Measurements from ENCODE around the gene NR2E3. TPM values are rescaled to one million over a fixed set of nuclear protein-coding genes. Genes with fewer than 3 reads are reported as not detected.
A peak's percentile ranks its signal among the peaks of the same experiment; 100 is the strongest.

The NR2E3 gene
- total and polyA plus RNA-seq, 2 experiments from 2014 or later, result 0.65 TPM; not detected in 1

DNA sequence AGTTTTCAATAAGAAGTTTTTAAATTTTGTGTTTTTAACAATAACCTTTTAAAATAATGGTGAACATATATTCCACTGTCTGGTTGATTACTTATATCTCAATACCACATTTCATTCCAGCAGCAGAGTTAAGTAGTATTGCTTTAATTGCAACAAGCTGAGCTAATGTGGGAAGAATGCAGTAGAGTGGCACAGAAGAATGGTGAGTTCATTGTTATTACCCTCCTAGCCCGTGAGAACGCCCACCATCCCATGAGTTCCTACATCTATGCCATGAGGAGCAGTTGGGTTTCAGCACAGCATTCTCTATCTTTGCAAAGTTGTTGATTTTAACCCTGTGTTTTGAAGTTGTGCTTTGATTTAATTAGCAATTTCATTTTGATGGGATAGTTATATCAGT lies 17.8 kb upstream of the NR2E3 start:
- H3F3A ChIP-seq (ENCODE audit: insufficient read depth), result peaks cover 19% of the 10 kb centered on the region; the same call in 1 of the 2 replicates
- H3K9ac ChIP-seq, result no peak overlapping the region
- in situ Hi-C loops (cut with MboI), result no loop called here
- no peaks in the 10 kb centered on the region for H3K27me3 ChIP-seq (replicated peaks; ENCODE audit: insufficient read depth)
- TF ChIP-seq EZH2 (IDR thresholded peaks at IDR 0.05; ENCODE audit: insufficient read depth, poor library complexity, severe bottlenecking) (no peak), EZH2phosphoT487 (IDR thresholded peaks at IDR 0.05; ENCODE audit: insufficient read depth, low read depth) (no peak)
- no peaks in the 10 kb centered on the region for H3K79me2 ChIP-seq (ENCODE audit: insufficient read depth)
- no peak overlapping the region for H2AFZ ChIP-seq
- H3K9me3 ChIP-seq (ENCODE audit: low read depth), result no peaks in the 10 kb centered on the region
- WGBS, 2 experiments (ENCODE audit: low coverage in 1 of 2, low lambda C conversion rate in 2 of 2, missing lambda C conversion rate in 2 of 2), result 2 to 5% methylated on average over 2 of the region's 2 CpGs
- no peak overlapping the region for H3K27ac ChIP-seq
- no peaks in the 10 kb centered on the region for H3K36me3 ChIP-seq (ENCODE audit: low read depth)
- DNase-seq, result peak; percentile 90
- peaks cover 13% of the 10 kb centered on the region for H3K4me1 ChIP-seq (ENCODE audit: insufficient read depth)
- H3K4me2 ChIP-seq (ENCODE audit: unreplicated experiment), result no peak overlapping the region
- no peak overlapping the region for H3K4me3 ChIP-seq
- no peaks in the 10 kb centered on the region for H3K9me2 ChIP-seq (ENCODE audit: insufficient read depth)
- no peaks in the 10 kb centered on the region for H4K20me1 ChIP-seq (ENCODE audit: insufficient read depth)

DNA sequence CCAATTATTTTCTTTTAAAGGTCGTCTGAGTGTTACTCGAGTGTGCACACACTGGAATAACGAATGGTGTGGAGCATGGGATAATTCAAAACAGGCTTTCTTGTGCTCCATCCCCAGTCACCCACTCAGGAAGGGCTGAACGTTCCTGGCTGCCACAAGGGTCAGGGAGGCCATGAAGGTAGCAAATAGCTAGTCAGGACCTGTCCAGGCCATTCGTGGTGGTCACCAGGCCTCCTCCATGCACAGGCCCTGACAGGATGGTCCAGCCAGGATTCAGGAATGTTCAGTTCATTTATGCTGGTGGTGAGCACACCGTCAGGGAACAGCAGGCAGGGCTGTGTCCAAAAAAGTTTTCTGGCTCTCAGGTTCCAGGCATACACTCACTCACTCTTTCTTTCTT lies 11.7 kb upstream of the NR2E3 start:
- H3K4me1 ChIP-seq (ENCODE audit: insufficient read depth), result no peaks in the 10 kb centered on the region
- no peak overlapping the region for H3K4me2 ChIP-seq (ENCODE audit: unreplicated experiment)
- no peak overlapping the region for H3K4me3 ChIP-seq
- no peaks in the 10 kb centered on the region for H3K9me3 ChIP-seq (ENCODE audit: low read depth)
- H2AFZ ChIP-seq, result no peak overlapping the region
- H3K9me2 ChIP-seq (ENCODE audit: insufficient read depth), result no peaks in the 10 kb centered on the region
- no peak for DNase-seq
- 58 to 62% methylated on average over 6 of the region's 6 CpGs for WGBS, 2 experiments (ENCODE audit: low coverage in 1 of 2, low lambda C conversion rate in 2 of 2, missing lambda C conversion rate in 2 of 2)
- no peak for TF ChIP-seq EZH2 (IDR thresholded peaks at IDR 0.05; ENCODE audit: insufficient read depth, poor library complexity, severe bottlenecking)
- TF ChIP-seq EZH2phosphoT487 (IDR thresholded peaks at IDR 0.05; ENCODE audit: insufficient read depth, low read depth), result no peak
- H3K36me3 ChIP-seq (ENCODE audit: low read depth), result no peaks in the 10 kb centered on the region
- H4K20me1 ChIP-seq (ENCODE audit: insufficient read depth), result no peaks in the 10 kb centered on the region
- in situ Hi-C loops (cut with MboI), result no loop called here
- no peak overlapping the region for H3K9ac ChIP-seq
- H3F3A ChIP-seq (ENCODE audit: insufficient read depth), result no peaks in the 10 kb centered on the region
- H3K79me2 ChIP-seq (ENCODE audit: insufficient read depth), result no peaks in the 10 kb centered on the region
- H3K27me3 ChIP-seq (replicated peaks; ENCODE audit: insufficient read depth), result no peaks in the 10 kb centered on the region
- H3K27ac ChIP-seq, result no peak overlapping the region

DNA sequence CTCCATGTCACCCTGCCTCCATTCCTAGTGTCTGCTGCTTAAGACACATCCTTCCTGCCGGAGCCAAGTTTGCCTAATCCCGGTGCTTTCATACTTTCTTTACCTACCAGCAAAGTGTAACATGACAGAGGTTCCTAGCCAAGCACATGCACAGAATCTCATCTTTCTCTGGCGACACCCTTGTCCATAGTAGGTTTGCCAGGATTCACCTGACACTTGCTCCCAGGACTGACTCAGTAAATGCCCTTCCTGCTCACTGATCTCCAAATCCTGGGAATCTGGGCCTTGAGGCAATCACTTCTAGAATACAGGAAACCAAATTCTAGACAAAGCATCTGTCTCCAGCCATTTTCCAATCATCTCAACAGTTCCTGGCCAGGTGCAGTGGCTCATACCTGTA lies 10.2 kb upstream of the NR2E3 start:
- Histone ChIP-seq H3K27me3 (replicated peaks; ENCODE audit: insufficient read depth) (no peaks in the 10 kb centered on the region), H3K4me2 (ENCODE audit: unreplicated experiment) (no peak overlapping the region), H3K36me3 (ENCODE audit: low read depth) (no peaks in the 10 kb centered on the region), H3K27ac (no peak overlapping the region), H3K79me2 (ENCODE audit: insufficient read depth) (no peaks in the 10 kb centered on the region), H3K4me1 (ENCODE audit: insufficient read depth) (no peaks in the 10 kb centered on the region), H4K20me1 (ENCODE audit: insufficient read depth) (no peaks in the 10 kb centered on the region), H3F3A (ENCODE audit: insufficient read depth) (no peaks in the 10 kb centered on the region), H2AFZ (no peak overlapping the region), H3K9me3 (ENCODE audit: low read depth) (no peaks in the 10 kb centered on the region), H3K9ac (no peak overlapping the region), H3K9me2 (ENCODE audit: insufficient read depth) (no peaks in the 10 kb centered on the region), H3K4me3 (no peak overlapping the region)
- in situ Hi-C loops (cut with MboI), result no loop called here
- TF ChIP-seq EZH2phosphoT487 (IDR thresholded peaks at IDR 0.05; ENCODE audit: insufficient read depth, low read depth) (no peak), EZH2 (IDR thresholded peaks at IDR 0.05; ENCODE audit: insufficient read depth, poor library complexity, severe bottlenecking) (no peak)
- WGBS, 2 experiments (ENCODE audit: low coverage in 1 of 2, low lambda C conversion rate in 2 of 2, missing lambda C conversion rate in 2 of 2), result 92 to 95% methylated on average over 3 of the region's 3 CpGs
- no peak for DNase-seq

DNA sequence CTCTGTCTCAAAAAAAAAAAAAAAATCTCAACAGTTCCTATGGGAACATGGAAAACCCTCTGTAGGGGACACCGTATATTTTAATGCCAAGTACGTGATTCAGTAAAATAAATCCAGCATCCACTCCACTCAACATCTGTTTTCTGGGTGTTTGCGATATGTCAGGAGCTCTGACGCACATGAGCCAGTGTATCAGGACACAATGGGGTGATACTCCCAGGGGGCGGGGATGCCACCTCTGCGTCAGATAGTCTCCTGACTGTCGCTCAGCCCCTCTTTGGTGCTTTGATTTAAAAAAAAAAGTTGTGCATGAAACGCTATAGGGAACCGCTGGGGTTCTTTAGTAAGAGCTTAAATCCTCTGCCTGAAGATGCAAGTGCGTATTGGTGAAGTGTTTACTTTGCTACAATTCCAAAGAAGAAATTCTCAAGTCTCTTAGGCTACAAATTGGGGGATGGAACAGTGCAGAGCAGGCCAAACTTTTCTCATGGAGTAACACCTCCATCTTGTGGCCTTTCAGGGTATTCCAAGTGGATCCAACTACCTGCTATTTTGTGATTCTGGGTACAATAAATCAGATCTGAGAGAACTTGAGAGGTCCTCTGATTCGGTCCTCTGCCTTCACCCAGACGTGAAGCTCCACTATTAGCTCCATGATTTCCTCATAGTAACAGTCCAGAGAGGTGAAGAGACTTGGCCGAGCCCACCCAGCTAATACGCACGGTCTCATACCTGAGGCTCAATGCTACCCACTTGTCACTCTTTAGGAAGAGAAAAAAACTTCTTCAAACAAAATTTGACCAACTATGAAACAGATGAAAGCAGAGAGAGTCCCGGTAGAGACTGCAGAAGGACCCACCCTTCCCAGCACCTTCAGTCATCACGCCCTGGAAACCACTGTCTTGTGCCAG lies 9.3 kb upstream of the NR2E3 start:
- peak; percentile 85 for DNase-seq
- Histone ChIP-seq H3K27me3 (replicated peaks; ENCODE audit: insufficient read depth) (no peaks in the 10 kb centered on the region), H3K4me1 (ENCODE audit: insufficient read depth) (peaks cover 1% of the 10 kb centered on the region), H3K36me3 (ENCODE audit: low read depth) (no peaks in the 10 kb centered on the region), H2AFZ (no peak overlapping the region), H3K79me2 (ENCODE audit: insufficient read depth) (no peaks in the 10 kb centered on the region), H3K9ac (no peak overlapping the region), H3K4me2 (ENCODE audit: unreplicated experiment) (no peak overlapping the region), H3F3A (ENCODE audit: insufficient read depth) (no peaks in the 10 kb centered on the region), H3K9me2 (ENCODE audit: insufficient read depth) (no peaks in the 10 kb centered on the region), H3K4me3 (no peak overlapping the region), H3K9me3 (ENCODE audit: low read depth) (no peaks in the 10 kb centered on the region), H3K27ac (no peak overlapping the region), H4K20me1 (ENCODE audit: insufficient read depth) (no peaks in the 10 kb centered on the region)
- no peak for TF ChIP-seq EZH2phosphoT487 (IDR thresholded peaks at IDR 0.05; ENCODE audit: insufficient read depth, low read depth)
- TF ChIP-seq EZH2 (IDR thresholded peaks at IDR 0.05; ENCODE audit: insufficient read depth, poor library complexity, severe bottlenecking), result no peak
- in situ Hi-C loops (cut with MboI), result no loop called here
- 43 to 44% methylated on average over 17 of the region's 17 CpGs for WGBS, 2 experiments (ENCODE audit: low coverage in 1 of 2, low lambda C conversion rate in 2 of 2, missing lambda C conversion rate in 2 of 2)
